CD4-positive, alpha-beta T cell (primary cell): ENCODE measurements around the gene GPR162. TPM values are rescaled to one million over a fixed set of nuclear protein-coding genes. Genes with fewer than 3 reads are reported as not detected.

Source experiments
- ATAC-seq: fragments of 200-7000 bp; cut with Tn5 transposase; one replicate; pipeline ENCODE4 v1.10.0; 2022; ENCODE audit warnings: mild to moderate bottlenecking; ENCODE audit not compliant: poor library complexity
- CTCF ChIA-PET: fragments of 350-600 bp; sonication (Branson Sonifier 250); formaldehyde crosslinking; loops from one replicate; lab custom pipeline; 2021; ENCODE audit warnings: antibody characterized with exemption, inconsistent platforms; lab: Charles Lee
- POLR2A ChIA-PET: fragments of 350-600 bp; sonication (Branson Sonifier 250); formaldehyde crosslinking; loops from one replicate; lab custom pipeline; 2021; ENCODE audit warnings: antibody characterized with exemption, inconsistent platforms; lab: Charles Lee
- DNase-seq, 14 experiments: peaks; one replicate each; pipeline ENCODE4 v3.0.0-alpha.2; 2013 to 2020; ENCODE audit warnings: mixed read lengths in 2 of 14
- H3K27ac ChIP-seq, 2 donors: one replicate each; pipeline versions ENCODE4 v1.5.1 to v1.7.0; 2013; ENCODE audit warnings: low read length in 2 of 2, low read depth in 1 of 2, mild to moderate bottlenecking in 1 of 2
- H3K27me3 ChIP-seq, 2 experiments: 1 replicate in 1 of 2; 2 replicates in 1 of 2; pipeline versions ENCODE4 v1.6.1 to v1.7.0; 2013; ENCODE audit warnings: low read length in 2 of 2, control low read depth in 1 of 2, mild to moderate bottlenecking in 1 of 2, moderate library complexity in 1 of 2; ENCODE audit not compliant: insufficient read depth in 2 of 2, control insufficient read depth in 1 of 2
- H3K36me3 ChIP-seq: one replicate; pipeline ENCODE4 v1.6.1; 2013; ENCODE audit warnings: low read length, control low read depth; ENCODE audit not compliant: insufficient read depth
- H3K4me1 ChIP-seq: one replicate; pipeline ENCODE4 v1.6.1; 2013; ENCODE audit warnings: low read length, control low read depth; ENCODE audit not compliant: insufficient read depth
- H3K4me3 ChIP-seq: one replicate; pipeline ENCODE4 v1.5.1; 2013; ENCODE audit warnings: mild to moderate bottlenecking, low read length, moderate library complexity
- H3K9me3 ChIP-seq, 2 experiments: 1 replicate in 1 of 2; 2 replicates in 1 of 2; pipeline versions ENCODE4 v1.6.1 to v1.7.0; 2013; ENCODE audit warnings: low read length in 2 of 2, mild to moderate bottlenecking in 2 of 2, control low read depth in 1 of 2, moderate library complexity in 1 of 2; ENCODE audit not compliant: control insufficient read depth in 1 of 2, insufficient read depth in 1 of 2
- H3K27ac Mint-ChIP-seq: one replicate; pipeline ENCODE4 v1.8.0; 2020; ENCODE audit warnings: mixed read lengths
- H3K27me3 Mint-ChIP-seq: one replicate; pipeline ENCODE4 v1.8.0; 2021; ENCODE audit warnings: mixed read lengths
- H3K36me3 Mint-ChIP-seq: one replicate; pipeline ENCODE4 v1.8.0; 2021; ENCODE audit warnings: low read depth, mixed read lengths
- H3K4me1 Mint-ChIP-seq: one replicate; pipeline ENCODE4 v1.8.0; 2021; ENCODE audit warnings: low read depth, mixed read lengths
- H3K4me3 Mint-ChIP-seq: one replicate; pipeline ENCODE4 v1.8.0; 2020; ENCODE audit warnings: mild to moderate bottlenecking, mixed read lengths
- H3K9me3 Mint-ChIP-seq: one replicate; pipeline ENCODE4 v1.8.0; 2020; ENCODE audit warnings: mixed read lengths
- CTCF ChIP-seq: fragments of 200-600 bp; IDR thresholded peaks from one replicate; pipeline ENCODE4 v1.8.0; 2022; ENCODE audit warnings: antibody characterized with exemption, mild to moderate bottlenecking
- intact Hi-C, 2 experiments: fragments of 100-400 bp; cut with DNase I in 1 of 2; cut with micrococcal nuclease in 1 of 2; formaldehyde crosslinking; loops; one replicate each; pipeline versions ENCODE4 v1.15.1 to v1.9.0; 2023 to 2025; cut with DNase I, micrococcal nuclease
- total RNA-seq, 174 experiments: library from RNA in 2 of 174; stranded (reverse) in 2 of 174; gene quantifications; one replicate each; pipeline ENCODE4 v1.2.3 and lab custom pipeline; 2021 to 2026

The GPR162 gene
- total RNA-seq, 2 experiments from 2014 or later, result not detected

DNA sequence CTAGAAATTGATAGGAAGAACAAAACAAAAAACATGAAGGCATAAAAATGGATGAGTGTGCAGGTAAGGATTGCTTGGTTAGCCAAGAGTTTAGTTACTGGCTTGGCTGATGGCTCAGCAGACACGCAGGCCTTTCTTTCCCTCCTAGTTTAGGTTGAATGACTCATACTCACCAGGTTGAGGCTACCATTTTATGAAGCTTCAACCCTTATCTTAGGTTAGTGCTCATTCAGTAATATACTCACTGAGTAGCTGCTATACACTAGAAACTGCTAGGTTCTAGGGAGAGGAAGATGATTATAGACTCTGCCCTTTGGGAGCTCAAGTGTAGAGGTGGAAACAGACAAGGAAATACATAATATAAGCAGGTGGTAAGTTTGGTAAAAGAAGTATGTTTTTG, 12.6 kb downstream of the GPR162 start:
- H3K36me3 Mint-ChIP-seq, result no peaks in the 10 kb centered on the region
- peaks cover 13% of the 10 kb centered on the region for H3K4me1 ChIP-seq
- intact Hi-C loops, result no loop called here
- H3K9me3 Mint-ChIP-seq, result no peaks in the 10 kb centered on the region
- H3K27ac Mint-ChIP-seq, result no peak overlapping the region
- peaks cover 0 to 8% of the 10 kb centered on the region in 2 experiments for H3K27me3 ChIP-seq
- peaks cover 0 to 6% of the 10 kb centered on the region in 2 experiments for H3K9me3 ChIP-seq
- ChIA-PET CTCF (interaction anchor here (2.6 kb wide), 1 partner anchor 67 kb away, joined by 9 read pairs; no protein-coding TSS in a partner anchor), POLR2A (interaction anchor here (0.9 to 2.4 kb wide), 2 partner anchors 38 to 81 kb away, joined by 3 to 9 read pairs; partner anchors contain the start of genes MLF2 and SPSB2)
- peaks cover 4% of the 10 kb centered on the region for H3K27me3 Mint-ChIP-seq
- no peak for ATAC-seq
- H3K4me1 Mint-ChIP-seq, result peaks cover 6% of the 10 kb centered on the region
- H3K4me3 ChIP-seq, result no peak overlapping the region
- TF ChIP-seq CTCF, result no peak
- no peaks in the 10 kb centered on the region for H3K36me3 ChIP-seq
- H3K27ac ChIP-seq, result no peak overlapping the region
- no peak for DNase-seq
- no peak overlapping the region for H3K4me3 Mint-ChIP-seq

DNA sequence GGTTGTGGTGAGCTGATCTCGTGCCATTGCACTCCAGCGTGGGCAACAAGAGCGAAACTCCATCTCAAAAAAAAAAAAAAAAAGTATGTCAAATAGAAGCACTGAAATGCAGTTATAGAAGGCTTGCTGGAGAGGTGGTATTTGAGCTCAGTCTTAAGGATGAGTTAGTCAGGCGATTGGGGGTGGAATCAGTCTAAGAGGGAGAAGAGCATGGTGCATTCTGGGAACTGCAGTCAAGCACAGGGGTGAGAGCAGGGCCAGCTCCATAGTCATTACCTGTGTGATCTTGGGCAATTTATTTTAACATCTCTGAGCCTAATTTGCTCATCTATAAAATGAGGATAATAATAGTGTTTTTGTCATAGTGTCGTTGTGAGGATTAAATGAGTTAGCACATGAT, 13.3 kb downstream of the GPR162 start:
- ATAC-seq (no peak), DNase-seq (no peak)
- ChIA-PET CTCF (interaction anchor here (1.2 to 2.6 kb wide), 8 partner anchors 14 to 126 kb away, joined by 3 to 11 read pairs (median 4); partner anchors contain the start of genes CDCA3, SPSB2 and USP5), POLR2A (interaction anchor here (0.9 to 2.4 kb wide), 2 partner anchors 38 to 82 kb away, joined by 3 to 9 read pairs; partner anchors contain the start of genes MLF2 and SPSB2)
- peaks cover 6% of the 10 kb centered on the region for H3K4me1 ChIP-seq
- peaks cover 0 to 3% of the 10 kb centered on the region in 2 experiments for H3K27me3 ChIP-seq
- H3K9me3 ChIP-seq, result no peaks in the 10 kb centered on the region
- Mint-ChIP-seq H3K27me3 (peaks cover 4% of the 10 kb centered on the region), H3K9me3 (no peaks in the 10 kb centered on the region), H3K36me3 (no peaks in the 10 kb centered on the region), H3K27ac (no peak overlapping the region), H3K4me3 (no peak overlapping the region), H3K4me1 (peaks cover 6% of the 10 kb centered on the region)
- TF ChIP-seq CTCF, result no peak
- no peaks in the 10 kb centered on the region for H3K36me3 ChIP-seq
- H3K27ac ChIP-seq, result no peak overlapping the region
- H3K4me3 ChIP-seq, result no peak overlapping the region
- intact Hi-C loops, result loop anchor here (1.0 kb wide), 1 partner anchor 82 kb away; the partner anchor contains the start of gene MLF2 (in 2 of the 2)

DNA sequence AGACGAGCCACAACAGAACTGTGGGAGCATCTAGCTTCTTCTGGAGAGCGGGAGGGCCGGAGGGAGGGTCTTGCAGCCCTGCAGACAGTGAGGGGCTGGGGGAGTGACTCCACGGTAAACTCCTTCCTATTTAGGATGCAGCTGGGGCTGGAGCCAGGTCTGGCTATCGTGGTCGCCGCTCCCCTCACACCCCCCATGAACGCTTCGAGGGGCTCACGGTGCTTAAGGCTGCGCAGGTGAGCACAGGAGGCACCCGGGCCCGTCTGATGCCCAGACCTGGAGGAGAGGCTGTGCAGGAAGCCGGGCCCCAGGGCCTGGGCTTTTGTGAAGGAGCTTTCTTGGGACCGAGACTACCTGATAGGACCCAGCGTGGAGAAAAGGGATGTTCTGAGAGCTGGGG, 15.2 kb downstream of the GPR162 start:
- no peak overlapping the region for H3K27ac ChIP-seq
- H3K9me3 ChIP-seq, result no peaks in the 10 kb centered on the region
- intact Hi-C loops, result no loop called here
- Mint-ChIP-seq H3K36me3 (no peaks in the 10 kb centered on the region), H3K27ac (no peak overlapping the region), H3K9me3 (no peaks in the 10 kb centered on the region), H3K4me3 (no peak overlapping the region), H3K27me3 (no peaks in the 10 kb centered on the region), H3K4me1 (peaks cover 6% of the 10 kb centered on the region)
- H3K4me3 ChIP-seq, result no peak overlapping the region
- no peaks in the 10 kb centered on the region for H3K36me3 ChIP-seq
- ChIA-PET POLR2A (interaction anchor here (0.9 kb wide), 1 partner anchor 15 kb away, joined by 3 read pairs; the partner anchor contains the start of gene CDCA3), CTCF (interaction anchor here (2.0 kb wide), 1 partner anchor 36 kb away, joined by 7 read pairs; the partner anchor contains the start of gene SPSB2)
- H3K4me1 ChIP-seq, result peaks cover 5% of the 10 kb centered on the region
- no peaks in the 10 kb centered on the region for H3K27me3 ChIP-seq
- no peak for TF ChIP-seq CTCF
- no peak for ATAC-seq
- no peak for DNase-seq
